Raji (cell line): ENCODE data around the gene FSHR.

ENCODE experiments used
- POLR2A ChIP-seq: IDR thresholded peaks from 2 replicates; pipeline ENCODE4 v1.6.1; 2011; ENCODE audit warnings: low read depth, low read length, control low read depth; ENCODE audit not compliant: insufficient read depth

The FSHR gene

GRCh38 chr2:49154140-49154539 is at the start of gene FSHR:
TSS of gene FSHR (minus strand) at chr2:49154515. CDS start at chr2:49154417, 98 bp downstream.
- TF ChIP-seq POLR2A = no peak

- TF ChIP-seq POLR2A = no peak
These were observed 45.0 kb upstream of the FSHR start for GRCh38 chr2:49199266-49199665.

GRCh38 chr2:49194701-49195100 is 40.4 kb upstream of the FSHR start:
- TF ChIP-seq POLR2A = no peak

GRCh38 chr2:49192036-49192435 is 37.7 kb upstream of the FSHR start:
- no peak for TF ChIP-seq POLR2A

- no peak for TF ChIP-seq POLR2A
These were observed 35.4 kb upstream of the FSHR start for GRCh38 chr2:49189512-49190225.

GRCh38 chr2:49186050-49186648 is 31.8 kb upstream of the FSHR start:
- no peak for TF ChIP-seq POLR2A

- TF ChIP-seq POLR2A = no peak
These were observed 24.3 kb upstream of the FSHR start for GRCh38 chr2:49178656-49179055.

GRCh38 chr2:49177194-49177593 is 22.9 kb upstream of the FSHR start:
- TF ChIP-seq POLR2A = no peak

GRCh38 chr2:49175831-49176230 is 21.5 kb upstream of the FSHR start:
- no peak for TF ChIP-seq POLR2A

- no peak for TF ChIP-seq POLR2A
These were observed 20.4 kb upstream of the FSHR start for GRCh38 chr2:49174750-49175149.

GRCh38 chr2:49167131-49167530 is 12.8 kb upstream of the FSHR start:
- TF ChIP-seq POLR2A = no peak

GRCh38 chr2:49165662-49166061 is 11.3 kb upstream of the FSHR start:
- no peak for TF ChIP-seq POLR2A

GRCh38 chr2:49164729-49165128 is 10.4 kb upstream of the FSHR start:
- TF ChIP-seq POLR2A = no peak

GRCh38 chr2:49162151-49162550 is 7.8 kb upstream of the FSHR start:
- no peak for TF ChIP-seq POLR2A

- TF ChIP-seq POLR2A = no peak
These were observed 576 bp upstream of the FSHR start for GRCh38 chr2:49154891-49155290.

- TF ChIP-seq POLR2A = no peak
These were observed 1.1 kb downstream of the FSHR start for GRCh38 chr2:49153252-49153651.

GRCh38 chr2:49152824-49153223 is 1.5 kb downstream of the FSHR start:
- TF ChIP-seq POLR2A = no peak
